ENCODE data around the gene CEP41. TPM values are rescaled to one million over a fixed set of nuclear protein-coding genes. Genes with fewer than 3 reads are reported as not detected.

CEP41 gene
- total RNA-seq, 3 donors from 2014 or later = 9.5 to 13.9 (median 13.2) TPM

- Mint-ChIP-seq H3K9me3 (peaks cover 8% of the 10 kb centered on the region), H3K36me3 (ENCODE audit: insufficient read depth) (no peaks in the 10 kb centered on the region), H3K27me3 (ENCODE audit: low read depth) (no peaks in the 10 kb centered on the region), H3K4me1 (ENCODE audit: low read depth) (no peaks in the 10 kb centered on the region), H3K4me3 (no peak overlapping the region)
- DNase-seq (no peak), ATAC-seq (no peak)
These were observed 83.8 kb downstream of the CEP41 start for GRCh38 chr7:130356876-130357611.

DNA sequence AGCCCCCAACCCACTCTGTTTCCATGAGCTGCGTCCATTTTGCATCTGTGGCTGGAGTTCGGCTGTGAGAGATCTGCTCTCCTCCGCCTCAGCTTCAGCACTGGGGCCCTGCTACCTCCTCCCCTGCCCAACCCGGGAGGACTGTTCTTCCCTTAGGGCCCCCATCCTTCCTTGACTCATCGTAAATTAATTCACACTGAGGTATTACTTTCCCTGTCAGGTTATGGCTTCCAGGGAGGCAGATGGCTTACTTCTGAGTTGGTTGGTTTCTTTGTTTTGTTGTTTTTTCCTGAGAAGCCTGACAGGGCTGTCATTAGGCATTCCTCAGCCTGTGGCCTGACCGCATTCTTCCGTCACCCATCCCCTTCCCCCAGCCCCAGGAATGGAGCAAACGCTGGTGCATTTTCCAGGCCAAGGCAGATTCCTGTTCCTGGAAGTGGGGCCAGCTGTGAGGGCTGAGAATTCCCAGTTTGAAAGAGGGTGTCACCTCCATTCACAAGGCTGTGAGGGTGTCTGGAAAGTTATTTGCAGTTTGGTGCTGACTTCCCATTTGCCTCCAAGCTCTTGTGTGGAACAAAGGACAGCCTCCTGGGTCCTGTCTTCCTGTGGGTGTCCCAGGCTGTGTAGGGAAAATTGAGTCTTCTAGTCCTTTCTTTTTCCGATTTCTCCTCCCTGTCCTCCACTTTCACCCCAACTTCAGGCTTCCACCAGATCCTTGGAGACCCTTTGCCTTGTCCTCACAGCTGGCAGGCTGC, 84.5 kb downstream of the CEP41 start:
- peaks cover 2% of the 10 kb centered on the region for H3K27me3 Mint-ChIP-seq (ENCODE audit: low read depth)
- H3K4me1 Mint-ChIP-seq (ENCODE audit: low read depth) = peaks cover 3% of the 10 kb centered on the region
- H3K4me3 Mint-ChIP-seq = no peak overlapping the region
- DNase-seq = no peak
- no peaks in the 10 kb centered on the region for H3K36me3 Mint-ChIP-seq (ENCODE audit: insufficient read depth)
- no peak for ATAC-seq
- peaks cover 8% of the 10 kb centered on the region for H3K9me3 Mint-ChIP-seq

DNA sequence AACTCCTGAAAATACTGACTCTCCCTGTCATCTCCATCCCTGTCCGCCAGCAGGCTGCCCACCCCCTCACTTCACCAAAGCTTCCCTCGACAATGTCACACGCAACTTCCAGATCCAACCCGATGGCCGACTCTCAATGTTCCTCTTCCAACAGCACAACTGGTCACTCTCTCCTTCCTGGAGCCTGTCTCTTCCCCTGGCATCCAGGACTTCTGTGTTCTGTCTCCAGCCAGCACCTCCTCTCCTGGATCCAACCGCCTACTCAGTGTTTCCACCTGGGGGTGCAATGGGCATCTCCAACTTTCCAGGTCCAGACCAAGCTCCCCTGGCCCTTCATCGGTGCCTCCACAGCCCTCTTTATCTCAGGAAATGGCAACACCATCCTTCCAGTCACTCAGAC, 87.6 kb downstream of the CEP41 start:
- Mint-ChIP-seq H3K9me3 (no peaks in the 10 kb centered on the region), H3K4me1 (ENCODE audit: low read depth) (peaks cover 10% of the 10 kb centered on the region), H3K4me3 (no peak overlapping the region), H3K36me3 (ENCODE audit: insufficient read depth) (no peaks in the 10 kb centered on the region), H3K27me3 (ENCODE audit: low read depth) (peaks cover 8% of the 10 kb centered on the region)
- DNase-seq (no peak), ATAC-seq (no peak)

- no peak for ATAC-seq
- Mint-ChIP-seq H3K27me3 (ENCODE audit: low read depth) (peaks cover 10% of the 10 kb centered on the region), H3K4me1 (ENCODE audit: low read depth) (peaks cover 10% of the 10 kb centered on the region), H3K9me3 (no peaks in the 10 kb centered on the region), H3K36me3 (ENCODE audit: insufficient read depth) (no peaks in the 10 kb centered on the region), H3K4me3 (no peak overlapping the region)
- DNase-seq = no peak
These were observed 88.4 kb downstream of the CEP41 start for GRCh38 chr7:130352194-130353074.

GRCh38 chr7:130351791-130352090, 89.1 kb downstream of the CEP41 start:
- no peak overlapping the region for H3K4me3 Mint-ChIP-seq
- no peak for DNase-seq
- H3K9me3 Mint-ChIP-seq = no peaks in the 10 kb centered on the region
- no peaks in the 10 kb centered on the region for H3K36me3 Mint-ChIP-seq (ENCODE audit: insufficient read depth)
- ATAC-seq = no peak
- peaks cover 10% of the 10 kb centered on the region for H3K4me1 Mint-ChIP-seq (ENCODE audit: low read depth)
- peaks cover 10% of the 10 kb centered on the region for H3K27me3 Mint-ChIP-seq (ENCODE audit: low read depth)

GRCh38 chr7:130350945-130351790, 89.6 kb downstream of the CEP41 start:
- H3K27me3 Mint-ChIP-seq (ENCODE audit: low read depth) = peaks cover 10% of the 10 kb centered on the region
- DNase-seq (no peak), ATAC-seq (peak in 1 of 2 donors; percentile 30)
- H3K36me3 Mint-ChIP-seq (ENCODE audit: insufficient read depth) = no peaks in the 10 kb centered on the region
- no peak overlapping the region for H3K4me3 Mint-ChIP-seq
- no peaks in the 10 kb centered on the region for H3K9me3 Mint-ChIP-seq
- peaks cover 10% of the 10 kb centered on the region for H3K4me1 Mint-ChIP-seq (ENCODE audit: low read depth)

DNA sequence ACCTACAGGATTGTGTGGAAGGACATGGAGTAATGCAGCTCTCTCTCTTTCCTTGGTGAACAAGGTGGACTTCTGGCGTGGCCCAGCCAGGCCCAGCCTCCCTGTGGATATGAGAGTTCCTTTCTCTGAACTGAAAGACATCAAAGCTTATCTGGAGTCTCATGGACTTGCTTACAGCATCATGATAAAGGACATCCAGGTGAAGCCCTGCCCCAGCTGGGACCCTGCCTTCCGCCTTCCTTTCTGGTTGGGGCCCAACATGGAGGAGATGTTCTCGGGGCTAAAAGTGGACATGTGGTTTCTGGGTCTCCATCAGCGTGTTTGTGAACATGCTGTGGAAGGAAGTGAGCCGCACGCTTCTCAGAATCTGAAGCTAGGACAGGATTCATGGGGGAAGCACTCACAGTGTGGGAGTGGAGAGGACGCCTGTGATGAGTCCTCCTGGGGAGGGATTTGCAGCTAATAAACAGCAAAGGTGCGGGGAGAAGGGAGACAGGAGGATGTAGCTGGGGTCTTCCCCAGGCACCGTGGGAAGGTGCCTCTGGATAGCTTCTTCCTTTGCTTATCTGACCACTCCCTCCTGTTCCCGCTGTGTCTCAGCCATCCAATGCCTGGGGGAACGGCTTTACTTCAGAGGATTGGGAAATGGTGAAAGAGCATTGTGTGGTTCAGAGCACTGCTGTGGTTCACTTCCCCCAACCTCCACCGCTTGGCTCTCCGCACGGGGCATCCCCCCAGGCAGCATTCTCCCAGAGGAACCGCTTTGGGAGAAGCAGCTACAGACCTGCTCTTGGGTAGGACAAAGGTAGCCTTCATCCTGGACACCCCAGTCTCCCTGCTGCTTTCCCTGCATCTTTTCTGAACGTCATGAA, 90.7 kb downstream of the CEP41 start:
- no peaks in the 10 kb centered on the region for H3K9me3 Mint-ChIP-seq
- no peaks in the 10 kb centered on the region for H3K36me3 Mint-ChIP-seq (ENCODE audit: insufficient read depth)
- H3K4me3 Mint-ChIP-seq = no peak overlapping the region
- ATAC-seq (no peak), DNase-seq (no peak)
- H3K27me3 Mint-ChIP-seq (ENCODE audit: low read depth) = peaks cover 10% of the 10 kb centered on the region
- peaks cover 10% of the 10 kb centered on the region for H3K4me1 Mint-ChIP-seq (ENCODE audit: low read depth)

- no peak overlapping the region for H3K4me3 Mint-ChIP-seq
- DNase-seq (no peak), ATAC-seq (no peak)
- H3K4me1 Mint-ChIP-seq (ENCODE audit: low read depth) = peaks cover 10% of the 10 kb centered on the region
- H3K36me3 Mint-ChIP-seq (ENCODE audit: insufficient read depth) = no peaks in the 10 kb centered on the region
- H3K9me3 Mint-ChIP-seq = no peaks in the 10 kb centered on the region
- peaks cover 10% of the 10 kb centered on the region for H3K27me3 Mint-ChIP-seq (ENCODE audit: low read depth)
These were observed 93.9 kb downstream of the CEP41 start for GRCh38 chr7:130346941-130347340.

DNA sequence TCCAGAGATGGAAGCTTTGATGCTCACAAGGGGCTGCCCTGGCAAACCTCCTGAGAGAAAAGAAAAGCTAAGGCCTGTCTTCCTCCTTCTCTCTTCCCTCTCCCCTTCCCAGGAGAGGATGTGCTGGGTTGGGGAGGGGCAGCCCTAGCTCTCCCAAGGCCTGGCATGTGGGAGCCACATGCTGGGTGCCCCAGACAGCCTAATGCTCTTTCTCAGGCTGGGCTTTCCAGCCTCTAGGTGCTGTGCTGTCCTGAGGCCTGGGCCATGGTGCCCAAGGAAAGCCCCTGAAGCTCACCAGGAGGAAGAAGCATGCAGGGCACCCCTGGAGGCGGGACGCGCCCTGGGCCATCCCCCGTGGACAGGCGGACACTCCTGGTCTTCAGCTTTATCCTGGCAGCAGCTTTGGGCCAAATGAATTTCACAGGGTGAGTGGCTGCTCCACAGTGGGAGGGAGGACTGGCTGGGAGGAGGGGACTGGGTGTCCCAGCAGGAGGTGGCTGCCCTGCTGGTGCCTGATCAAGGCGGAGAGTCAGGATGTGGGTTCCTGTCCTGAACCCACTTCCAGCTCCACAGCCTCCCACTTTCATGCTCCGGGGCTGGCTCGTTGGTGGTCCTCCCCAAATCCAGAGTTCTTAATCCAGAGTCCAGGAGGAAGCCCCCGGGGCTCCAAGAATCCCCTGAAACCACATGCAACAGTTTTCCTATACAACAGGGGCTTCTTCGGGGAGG, 94.5 kb downstream of the CEP41 start:
- Mint-ChIP-seq H3K4me3 (no peak overlapping the region), H3K27me3 (ENCODE audit: low read depth) (peaks cover 8% of the 10 kb centered on the region), H3K36me3 (ENCODE audit: insufficient read depth) (no peaks in the 10 kb centered on the region), H3K4me1 (ENCODE audit: low read depth) (peaks cover 8% of the 10 kb centered on the region), H3K9me3 (no peaks in the 10 kb centered on the region)
- no peak for DNase-seq
- no peak for ATAC-seq

GRCh38 chr7:130345725-130346124, 95.1 kb downstream of the CEP41 start:
- H3K27me3 Mint-ChIP-seq (ENCODE audit: low read depth) = peaks cover 4% of the 10 kb centered on the region
- ATAC-seq (no peak), DNase-seq (no peak)
- H3K4me1 Mint-ChIP-seq (ENCODE audit: low read depth) = peaks cover 3% of the 10 kb centered on the region
- H3K36me3 Mint-ChIP-seq (ENCODE audit: insufficient read depth) = no peaks in the 10 kb centered on the region
- H3K9me3 Mint-ChIP-seq = no peaks in the 10 kb centered on the region
- no peak overlapping the region for H3K4me3 Mint-ChIP-seq

- DNase-seq = no peak
- Mint-ChIP-seq H3K27me3 (ENCODE audit: low read depth) (peaks cover 2% of the 10 kb centered on the region), H3K9me3 (no peaks in the 10 kb centered on the region), H3K4me1 (ENCODE audit: low read depth) (peaks cover 2% of the 10 kb centered on the region), H3K36me3 (ENCODE audit: insufficient read depth) (no peaks in the 10 kb centered on the region), H3K4me3 (no peak overlapping the region)
- no peak for ATAC-seq
These were observed 95.7 kb downstream of the CEP41 start for GRCh38 chr7:130345136-130345535.

DNA sequence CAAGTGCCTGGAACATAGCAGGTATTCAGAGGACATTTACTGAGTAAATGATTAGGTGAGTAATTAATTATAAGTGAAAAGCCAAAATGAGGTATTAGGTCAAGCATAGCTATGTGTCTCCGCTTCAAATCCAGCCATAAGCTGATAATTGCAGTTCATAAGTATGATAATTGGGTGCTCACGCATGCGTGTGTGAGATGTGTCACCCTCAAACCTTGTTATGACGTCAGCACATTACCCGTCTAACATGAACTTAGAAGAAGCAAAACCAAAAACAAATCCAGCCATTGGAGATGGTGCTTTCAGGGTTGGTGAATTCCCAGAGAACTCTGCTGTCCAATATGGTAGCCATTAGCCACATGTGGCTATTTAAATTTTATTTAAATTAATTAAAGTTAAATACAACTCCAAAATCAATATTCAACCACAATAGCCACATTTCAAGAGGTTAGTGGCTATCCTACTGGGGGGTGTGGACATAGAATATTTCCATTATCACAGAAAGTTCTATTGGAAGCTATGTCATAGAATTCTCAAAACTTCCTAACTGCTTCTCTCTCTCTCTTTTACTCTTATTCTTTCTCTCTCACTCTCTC, 96.4 kb downstream of the CEP41 start, which contains the start of gene CPA5:
CPA5 (plus strand) TSS at position 546 of the 596 bp plus-strand sequence. CDS start 1,670 bp downstream, outside the sequence.
- Mint-ChIP-seq H3K36me3 (ENCODE audit: insufficient read depth) (no peaks in the 10 kb centered on the region), H3K27me3 (ENCODE audit: low read depth) (peaks cover 2% of the 10 kb centered on the region), H3K4me3 (no peak within 1 kb of the TSS), H3K9me3 (no peaks in the 10 kb centered on the region), H3K4me1 (ENCODE audit: low read depth) (no peaks in the 10 kb centered on the region)
- DNase-seq (no peak), ATAC-seq (no peak)

Data from activated T-cell treated with anti-CD3 and anti-CD28 coated beads, Interleukin-2, amount 50 U/mL, for 4 hours (primary cell).